Kidney glomerular epithelial cell (primary cell): ENCODE results near the gene SFSWAP.
"Not testable (repeated sequence)": the region's sequence is repeated elsewhere in the genome, so short reads cannot be mapped to it uniquely, and the experiment has no call there.

Source experiments
- DNase-seq: peaks from one replicate; lab custom pipeline; 2025; lab: John Stamatoyannopoulos, UW

The SFSWAP gene

DNA sequence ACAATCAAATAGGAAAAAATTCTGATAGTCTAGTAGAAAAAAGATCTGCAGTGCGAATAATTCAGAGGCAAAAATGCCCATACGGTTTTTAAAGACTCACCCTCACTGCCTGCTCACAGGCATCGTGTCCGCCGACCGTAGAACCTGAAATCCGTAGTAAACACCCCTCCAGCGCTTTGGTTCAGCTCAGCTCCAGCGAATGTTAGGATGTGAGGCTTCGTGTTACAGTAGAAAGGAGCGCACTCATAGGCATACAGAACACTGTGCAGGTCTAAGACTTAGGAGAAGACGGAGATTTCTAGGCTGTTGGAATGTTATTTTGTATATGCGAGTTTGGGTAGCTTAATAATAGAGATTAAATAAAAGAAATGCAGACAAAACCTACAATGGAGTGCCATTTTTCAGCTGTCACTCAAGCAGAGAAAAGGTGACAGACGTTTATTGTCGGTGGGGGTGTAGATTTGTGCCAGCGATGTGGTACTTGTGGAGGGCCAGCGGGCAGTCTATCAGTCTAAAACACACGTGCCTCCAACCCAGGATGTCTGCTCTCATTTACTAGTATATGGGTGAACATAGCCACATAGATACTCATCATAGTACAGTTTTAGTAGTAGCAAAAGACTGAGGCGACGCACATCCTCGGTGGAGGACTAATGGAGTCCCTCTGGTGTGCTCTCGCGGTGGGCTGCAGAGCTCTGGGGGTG is 25.7 kb downstream of the SFSWAP start:
- DNase-seq, result no peak

DNA sequence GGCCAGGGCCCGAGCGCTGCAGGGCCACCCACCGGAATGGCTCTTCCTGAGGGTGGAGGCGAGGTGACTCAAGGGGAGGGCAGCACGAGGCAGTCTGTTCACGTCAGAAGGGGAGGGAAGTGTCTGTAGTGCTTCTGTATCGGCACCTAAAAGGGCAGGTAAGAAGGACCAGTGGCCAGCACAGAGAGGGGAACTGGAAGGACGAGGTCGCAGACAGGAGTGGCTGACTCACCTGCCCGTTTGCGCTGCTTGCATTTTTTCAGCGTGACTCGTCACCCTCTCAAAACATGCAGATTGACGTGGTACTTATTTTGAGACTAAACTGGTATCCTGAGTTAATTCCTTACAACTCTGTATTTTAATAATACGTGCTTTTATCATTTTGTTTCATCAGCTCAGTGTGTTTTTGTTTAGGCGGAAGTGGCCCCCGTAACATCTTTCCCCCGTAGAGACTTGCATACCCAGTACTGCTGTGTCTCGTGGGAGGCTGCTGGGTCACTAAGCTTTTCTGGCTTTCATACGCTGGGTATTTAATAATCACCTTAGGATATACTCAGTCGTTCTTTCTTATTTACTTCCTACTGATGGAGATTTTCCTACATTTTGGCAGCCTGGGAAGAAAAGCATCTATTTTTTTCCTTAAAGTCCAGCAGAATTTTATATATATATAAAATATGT is 26.4 kb downstream of the SFSWAP start:
- DNase-seq, result peak; percentile 67

- no peak for DNase-seq
These were observed 27.3 kb downstream of the SFSWAP start for GRCh38 chr12:131738196-131738595.

DNA sequence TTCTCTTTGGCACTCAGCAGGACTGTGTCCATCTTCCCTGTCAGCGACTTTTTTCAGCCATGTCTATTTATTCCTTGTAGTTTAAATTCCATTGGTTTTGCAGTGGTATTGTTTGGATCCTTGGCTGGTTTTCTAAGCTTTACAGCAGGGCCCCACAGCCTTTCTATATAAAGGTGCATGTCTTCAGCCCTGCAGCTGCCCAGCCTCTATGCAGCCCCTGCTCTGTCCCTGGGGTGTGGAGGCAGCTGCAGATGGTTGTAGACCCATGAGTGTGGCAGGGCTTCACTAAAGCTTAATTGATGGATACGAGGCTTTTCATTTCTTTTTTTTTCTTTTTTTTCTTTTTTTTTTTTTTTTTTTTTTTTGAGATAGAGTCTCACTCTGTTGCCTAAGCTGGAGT is 29.7 kb downstream of the SFSWAP start:
- no peak for DNase-seq

DNA sequence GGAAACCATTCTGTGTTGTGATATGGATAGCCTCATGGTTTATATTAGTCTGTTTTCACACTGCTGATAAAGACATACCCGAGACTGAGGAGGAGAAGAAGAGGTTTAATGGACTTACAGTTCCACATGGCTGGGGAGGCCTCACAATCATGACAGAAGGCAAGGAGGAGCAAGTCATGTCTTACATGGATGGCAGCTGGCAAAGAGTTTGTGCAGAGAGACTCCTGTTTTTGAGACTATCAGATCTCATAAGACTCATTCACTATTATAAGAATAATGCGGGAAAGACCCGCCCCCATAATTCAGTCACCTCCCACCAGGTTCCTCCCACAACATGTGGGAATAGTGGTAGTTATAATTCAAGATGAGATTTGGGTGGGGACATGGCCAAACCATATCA is 31.9 kb downstream of the SFSWAP start:
- DNase-seq, result not testable (repeated sequence)

DNA sequence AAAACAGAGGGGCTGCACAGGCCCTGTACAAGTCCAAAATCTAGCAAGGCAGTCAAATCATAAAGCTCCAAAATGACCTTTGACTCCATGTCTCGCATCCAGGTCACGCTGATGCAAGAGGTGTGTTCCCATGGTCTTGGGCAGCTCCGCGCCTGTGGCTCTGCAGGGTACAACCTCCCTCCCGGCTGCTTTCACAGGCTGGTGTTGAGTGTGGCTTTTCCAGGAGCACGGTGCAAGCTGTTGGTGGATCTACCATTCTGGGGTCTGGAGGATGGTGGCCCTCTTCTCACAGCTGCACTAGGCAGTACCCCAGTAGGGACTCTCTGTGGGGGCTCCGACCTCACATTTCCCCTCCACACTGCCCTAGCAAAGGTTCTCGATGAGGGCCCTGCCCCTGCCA is 32.5 kb downstream of the SFSWAP start:
- DNase-seq, result not testable (repeated sequence)

GRCh38 chr12:131743880-131744279 is 33.0 kb downstream of the SFSWAP start:
- not testable (repeated sequence) for DNase-seq

DNA sequence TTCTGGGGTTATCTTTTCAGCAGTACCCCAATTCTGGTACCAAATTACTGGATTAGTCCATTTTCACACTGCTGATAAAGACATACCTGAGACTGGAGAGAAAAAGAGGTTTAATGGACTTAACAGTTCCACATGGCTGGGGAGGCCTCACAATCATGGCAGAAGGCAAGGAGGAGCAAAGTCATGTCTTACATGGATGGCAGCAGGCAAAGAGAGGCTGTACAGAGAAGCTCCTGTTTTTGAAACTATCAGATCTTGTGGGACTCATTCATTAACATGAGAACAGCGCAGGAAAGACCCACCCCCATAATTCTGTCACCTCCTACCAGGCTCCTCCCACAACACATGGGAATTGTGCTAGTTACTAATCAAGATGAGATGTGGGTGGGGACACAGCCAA is 33.8 kb downstream of the SFSWAP start:
- DNase-seq, result not testable (repeated sequence)

- DNase-seq, result no peak
These were observed 34.8 kb downstream of the SFSWAP start for GRCh38 chr12:131745706-131746105.

- no peak for DNase-seq
These were observed 36.6 kb downstream of the SFSWAP start for GRCh38 chr12:131747276-131748177.

GRCh38 chr12:131749618-131750315 is 38.9 kb downstream of the SFSWAP start:
- DNase-seq, result no peak

DNA sequence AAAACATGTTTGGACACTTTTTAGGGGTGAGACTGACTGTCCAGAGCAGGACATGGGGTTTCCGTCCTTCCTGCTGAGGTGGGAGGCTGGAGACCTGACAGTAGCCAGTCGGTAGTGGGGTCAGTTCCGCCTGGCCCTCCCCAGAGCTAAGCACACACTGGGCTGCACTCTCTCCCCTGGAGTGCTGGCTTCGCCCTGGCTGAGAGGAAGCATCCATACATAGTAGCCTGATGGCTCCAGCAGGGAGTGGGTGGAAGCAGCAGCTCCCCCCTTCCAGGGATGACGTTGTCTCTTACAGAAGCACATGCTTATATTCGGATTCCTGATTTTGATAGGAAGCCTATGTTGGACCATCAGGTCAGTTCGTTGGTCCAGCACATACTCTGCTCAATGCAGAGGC is 40.4 kb downstream of the SFSWAP start:
- no peak for DNase-seq

DNA sequence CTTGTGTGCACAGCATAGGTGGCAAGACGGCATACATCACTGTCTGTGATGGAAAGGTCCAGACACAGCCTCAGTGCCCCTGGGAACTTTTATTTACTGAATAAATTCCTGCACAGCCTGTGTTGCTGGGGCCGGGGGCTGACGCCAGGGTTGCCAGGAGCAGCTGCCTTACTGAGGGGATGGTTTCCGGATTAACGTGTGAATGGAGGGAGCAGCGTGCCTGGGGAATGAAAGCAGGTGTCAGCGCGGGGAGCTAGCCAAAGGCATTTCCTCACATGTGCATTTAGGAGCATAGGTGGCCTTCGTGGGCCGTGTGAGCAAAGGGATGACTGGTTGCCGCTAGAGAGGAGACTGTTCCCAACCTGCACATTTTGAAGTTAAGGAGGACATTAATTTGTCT is 41.6 kb downstream of the SFSWAP start:
- no peak for DNase-seq

- DNase-seq, result no peak
These were observed 42.1 kb downstream of the SFSWAP start for GRCh38 chr12:131753005-131753404.

DNA sequence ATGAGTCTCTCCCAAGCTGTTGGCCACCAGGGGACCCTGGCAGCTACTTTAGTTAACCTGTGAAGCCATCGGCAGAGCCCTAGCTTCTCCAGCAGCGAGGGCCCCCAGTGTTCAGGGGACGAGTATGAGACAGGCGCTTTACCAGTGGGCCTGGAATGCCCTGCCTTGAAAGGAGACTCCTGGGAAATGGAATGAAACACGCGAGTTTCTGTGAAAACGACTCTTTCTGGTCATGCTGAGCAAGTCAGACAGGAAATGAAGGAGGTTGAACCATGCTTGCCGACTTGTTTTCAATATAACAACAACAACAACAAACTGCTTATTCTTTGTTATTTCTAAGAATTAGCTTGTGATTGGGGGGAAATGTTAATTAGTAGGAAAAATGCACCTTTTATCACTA is 42.9 kb downstream of the SFSWAP start:
- no peak for DNase-seq

DNA sequence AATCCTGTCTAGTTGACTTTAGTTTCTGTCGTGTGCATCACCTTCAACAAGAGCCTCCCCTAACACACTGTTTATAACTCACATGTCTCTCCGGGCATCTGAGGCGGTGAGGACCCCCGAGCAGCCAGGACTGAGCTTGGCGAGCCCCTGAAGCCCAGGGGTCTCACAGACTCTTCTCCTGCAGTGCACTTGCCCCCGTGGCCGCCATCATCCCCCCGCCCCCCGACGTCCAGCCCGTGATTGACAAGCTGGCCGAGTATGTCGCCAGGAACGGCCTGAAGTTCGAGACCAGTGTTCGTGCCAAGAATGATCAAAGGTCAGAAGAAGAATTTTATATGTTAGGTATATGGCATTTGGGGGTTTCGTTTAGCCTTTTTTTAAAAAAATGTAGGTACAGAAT is 43.3 kb downstream of the SFSWAP start:
- no peak for DNase-seq

- DNase-seq, result no peak
These were observed 44.6 kb downstream of the SFSWAP start for GRCh38 chr12:131755305-131756113.

DNA sequence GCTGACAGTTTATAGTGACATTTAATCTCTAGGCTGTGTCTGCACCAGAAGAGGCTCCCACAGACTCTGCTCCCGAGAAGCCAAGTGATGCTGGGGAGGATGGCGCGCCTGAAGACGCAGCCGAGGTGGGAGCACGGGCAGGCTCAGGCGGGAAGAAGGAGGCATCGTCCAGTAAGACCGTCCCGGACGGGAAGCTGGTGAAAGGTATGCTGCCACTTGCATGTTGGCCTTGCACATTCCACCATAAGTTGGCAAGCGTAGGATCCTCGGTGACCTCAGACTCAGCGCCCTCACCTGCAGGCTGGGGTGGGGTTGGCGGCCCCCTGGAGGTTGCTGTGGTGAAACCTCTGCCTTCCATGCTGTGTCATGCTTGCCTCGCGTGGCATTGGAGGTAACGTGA is 45.6 kb downstream of the SFSWAP start:
- no peak for DNase-seq

GRCh38 chr12:131757111-131757510 is 46.2 kb downstream of the SFSWAP start:
- no peak for DNase-seq

GRCh38 chr12:131758016-131758739 is 47.3 kb downstream of the SFSWAP start:
- DNase-seq, result no peak

- no peak for DNase-seq
These were observed 48.3 kb downstream of the SFSWAP start for GRCh38 chr12:131759176-131759575.
